ENCODE results near the gene FAM131A.

DNA sequence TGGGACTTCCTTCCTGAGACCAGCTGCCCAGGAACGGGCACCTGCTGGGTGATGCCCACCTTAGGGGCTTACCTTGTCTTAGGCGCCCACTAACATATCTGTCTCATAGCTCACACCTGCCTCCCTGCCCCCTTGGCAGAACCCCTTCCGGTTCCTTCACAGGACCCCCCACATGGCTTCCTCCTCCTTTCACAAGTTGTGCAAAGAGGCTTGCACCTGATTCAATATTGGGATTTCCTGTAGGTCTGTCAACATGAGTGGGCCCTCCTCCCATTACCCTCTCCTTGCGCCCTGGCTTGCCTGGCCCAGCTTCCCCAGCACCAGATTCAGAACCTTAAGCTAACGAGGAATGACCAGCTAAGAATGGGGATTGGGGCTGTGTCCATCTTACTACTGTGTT is 40.0 kb downstream of the FAM131A start:
- no peak for TF ChIP-seq CTCF (IDR thresholded peaks at IDR 0.05; ENCODE audit: poor library complexity)
- no peak for TF ChIP-seq EZH2 (IDR thresholded peaks at IDR 0.05; ENCODE audit: borderline replicate concordance)
- TF ChIP-seq EZH2phosphoT487 (IDR thresholded peaks at IDR 0.05; ENCODE audit: low read depth, severe bottlenecking, unreplicated experiment), result no peak

Data from hepatocyte (in vitro differentiated cells).